ENCODE data around the gene WDR76.
A peak's percentile ranks its signal among the peaks of the same experiment; 100 is the strongest.
"Not testable (repeated sequence)": the region's sequence is repeated elsewhere in the genome, so short reads cannot be mapped to it uniquely, and the experiment has no call there.

WDR76 gene

DNA sequence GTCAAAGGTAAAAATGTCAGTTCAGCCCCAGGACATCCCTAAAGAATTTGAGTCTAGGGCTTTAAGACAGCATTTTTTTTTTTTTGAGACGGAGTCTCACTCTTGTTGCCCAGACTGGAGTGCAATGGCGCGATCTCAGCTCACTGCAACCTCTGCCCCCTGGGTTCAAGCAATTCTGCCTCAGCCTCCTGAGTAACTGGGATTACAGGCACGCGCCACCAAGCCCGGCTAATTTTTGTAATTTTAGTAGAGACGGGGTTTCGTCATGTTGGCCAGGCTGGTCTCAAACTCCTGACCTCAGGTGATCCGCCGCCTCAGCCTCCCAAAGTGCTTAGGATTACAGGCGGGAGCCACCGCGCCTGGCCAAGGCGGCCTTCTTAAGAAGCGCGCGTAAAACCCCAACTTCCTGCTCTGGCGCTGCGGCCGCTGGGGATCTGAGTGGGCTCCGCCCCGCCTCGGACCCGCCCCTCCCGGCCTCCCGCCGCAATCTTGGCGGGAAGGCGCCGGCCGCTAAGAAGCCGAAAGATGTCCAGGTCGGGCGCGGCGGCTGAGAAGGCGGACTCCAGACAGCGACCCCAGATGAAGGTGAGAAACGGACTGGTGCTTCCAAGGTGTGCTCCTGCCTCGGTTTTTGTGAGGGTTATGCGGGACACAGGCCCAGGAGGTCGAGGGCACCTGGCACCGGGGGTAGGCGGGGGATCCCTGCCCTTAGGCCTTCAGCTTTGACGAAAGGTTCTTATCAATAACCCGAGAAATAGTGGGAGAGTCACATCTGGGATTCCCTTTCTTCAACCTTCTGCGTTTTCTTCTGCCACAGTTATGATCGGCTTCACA lies at the start of gene WDR76:
WDR76 (plus strand) TSS at position 495 of the 834 bp plus-strand sequence; CDS start at position 526, 31 bp downstream.
- DNase-seq (ENCODE audit: low read depth in 2 of 2): peak; percentile 39 to 47

DNA sequence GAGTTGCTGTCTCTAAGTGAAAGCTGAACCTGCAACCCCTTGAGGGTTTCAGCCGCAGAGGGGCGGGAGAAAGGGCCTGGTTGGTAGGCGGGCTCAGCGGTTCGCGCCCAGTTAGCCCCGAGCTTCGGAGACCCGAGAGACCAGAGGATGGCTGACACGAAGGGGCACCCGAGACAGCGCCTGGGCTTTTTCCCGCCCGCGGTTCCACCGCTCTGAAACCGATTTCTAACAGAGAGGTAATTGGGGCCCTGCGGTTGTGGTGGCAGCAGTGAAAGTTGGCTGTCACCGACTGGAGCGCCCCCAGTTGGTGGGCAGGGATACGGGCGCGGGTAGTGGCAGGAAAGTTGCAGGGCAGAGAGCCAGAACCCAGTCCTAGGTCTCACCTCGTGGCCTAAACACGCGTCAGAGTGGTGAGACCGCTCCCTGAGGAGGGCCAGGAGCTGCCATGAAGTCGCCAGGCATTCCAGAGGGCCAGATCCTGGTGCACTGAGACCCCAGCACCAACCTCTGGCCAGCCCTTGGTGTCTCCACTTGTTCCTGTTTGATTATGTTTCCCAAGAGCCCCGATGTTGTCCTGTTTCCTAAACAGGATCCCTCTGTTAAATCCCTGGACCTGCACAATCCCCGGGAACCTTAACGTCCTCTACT lies 49.4 kb upstream of the WDR76 start:
- DNase-seq (ENCODE audit: low read depth in 2 of 2): peak; percentile 65 to 69

DNA sequence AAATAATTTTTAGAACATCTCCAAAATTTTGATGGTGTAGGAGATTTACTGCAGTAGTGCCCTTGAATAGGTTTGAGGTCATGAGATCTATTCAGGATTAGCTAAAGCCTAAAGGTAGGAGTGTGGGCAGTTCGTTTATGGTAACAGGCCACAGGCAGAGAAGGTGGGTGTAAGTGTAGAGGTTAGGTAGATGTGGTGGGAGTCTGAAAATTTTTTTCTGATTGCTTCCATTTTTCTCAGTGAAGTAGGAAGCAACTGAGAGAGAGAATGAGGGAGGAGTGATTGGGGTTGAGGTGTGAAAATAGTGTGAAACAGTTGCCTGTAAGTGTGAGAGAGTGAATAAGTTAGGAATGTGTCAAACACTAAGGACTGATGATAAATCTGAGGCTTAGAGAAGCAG lies 47.8 kb upstream of the WDR76 start:
- no peak for DNase-seq (ENCODE audit: low read depth in 2 of 2)

DNA sequence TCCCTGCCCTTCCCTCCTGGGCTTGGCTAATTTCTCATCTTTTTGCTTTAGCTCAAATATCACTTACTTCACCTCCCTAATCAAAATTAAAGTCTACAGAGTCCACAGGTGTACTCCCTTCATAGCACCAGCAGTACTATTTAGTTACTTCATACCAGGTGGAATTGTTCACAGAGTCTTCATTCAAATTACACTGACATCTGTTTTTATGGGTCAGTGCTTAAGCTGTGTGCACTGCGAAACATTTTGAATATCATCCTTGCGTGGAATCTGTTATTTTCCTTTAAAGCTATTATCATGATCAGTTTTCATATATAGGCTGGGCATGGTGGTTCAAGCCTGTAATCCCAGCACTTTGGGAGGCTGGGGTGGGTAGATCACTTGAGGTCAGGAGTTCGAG lies 37.4 kb upstream of the WDR76 start:
- no peak for DNase-seq (ENCODE audit: low read depth in 2 of 2)

DNA sequence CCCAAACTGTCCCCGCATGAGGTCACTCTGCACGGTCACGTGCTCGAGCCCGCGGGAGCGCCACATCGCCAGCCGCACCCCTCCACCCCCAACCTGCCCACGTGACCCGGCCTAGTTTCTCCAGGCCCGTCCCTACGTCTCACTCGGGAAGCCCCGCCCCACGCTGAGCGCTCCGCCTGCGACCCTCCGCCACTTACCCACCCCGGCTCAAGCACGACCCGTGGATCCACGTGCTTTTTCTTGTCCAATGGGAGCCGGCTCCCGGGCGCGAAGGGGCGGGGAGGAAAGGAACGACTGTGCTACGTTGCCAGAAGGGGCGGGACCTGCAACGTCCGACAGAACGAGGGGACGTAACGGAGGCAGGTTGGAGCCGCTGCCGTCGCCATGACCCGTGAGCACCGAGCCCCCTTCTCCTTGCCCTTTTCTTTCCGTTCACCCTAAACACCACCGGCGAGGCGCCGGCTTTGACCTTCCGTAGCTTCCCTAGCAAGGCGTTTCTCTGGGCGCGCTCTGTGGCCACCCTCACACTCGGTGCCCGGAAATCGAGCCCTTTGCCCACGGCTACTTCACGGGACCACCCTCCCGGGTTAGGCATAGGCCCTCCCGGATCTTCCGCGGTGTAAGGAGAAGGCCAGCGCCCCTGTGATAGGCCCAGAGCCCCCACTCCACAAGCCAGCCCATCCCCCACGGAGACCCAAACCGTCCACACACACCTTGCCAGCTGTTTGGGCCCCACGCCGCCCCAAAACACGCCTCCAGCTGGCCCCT lies 34.6 kb upstream of the WDR76 start, which contains the start of gene SERF2:
SERF2 (plus strand) TSS at position 328 of the 768 bp plus-strand sequence; CDS start at position 385, 57 bp downstream.
- DNase-seq (ENCODE audit: low read depth in 2 of 2): peak; percentile 99 to 100

DNA sequence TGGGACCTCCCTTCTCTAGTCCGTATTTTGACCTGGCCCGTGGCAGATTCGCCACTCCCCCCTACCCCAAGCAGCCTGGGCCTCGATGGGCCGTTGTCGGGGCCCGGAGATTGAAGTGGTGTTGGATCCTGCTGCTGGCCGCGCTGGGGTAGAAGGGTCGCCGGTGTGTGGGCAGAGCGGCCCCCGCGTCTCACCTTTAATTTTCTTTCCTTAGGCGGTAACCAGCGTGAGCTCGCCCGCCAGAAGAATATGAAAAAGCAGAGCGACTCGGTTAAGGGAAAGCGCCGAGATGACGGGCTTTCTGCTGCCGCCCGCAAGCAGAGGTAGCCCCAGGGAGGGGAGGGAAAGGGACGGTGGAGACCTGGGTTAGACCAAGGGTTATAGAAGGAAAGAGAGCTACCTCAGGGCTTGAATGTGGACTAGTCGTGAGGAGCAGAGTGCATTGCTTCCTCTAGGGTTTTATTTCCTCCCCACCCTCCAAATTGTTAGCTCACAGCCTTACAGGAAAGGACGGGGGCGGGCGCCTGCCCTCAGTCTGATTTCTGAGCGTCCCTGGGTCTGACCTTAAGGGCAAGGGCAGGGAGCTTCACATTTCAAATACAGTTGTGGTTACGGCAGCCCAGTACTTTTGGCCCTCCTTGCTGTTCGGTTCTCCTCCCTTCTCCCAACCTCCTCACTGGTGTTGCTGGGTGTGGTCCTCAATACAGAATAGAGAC lies 33.9 kb upstream of the WDR76 start:
- peak in 1 of 2 donors; percentile 24 for DNase-seq (ENCODE audit: low read depth in 2 of 2)

DNA sequence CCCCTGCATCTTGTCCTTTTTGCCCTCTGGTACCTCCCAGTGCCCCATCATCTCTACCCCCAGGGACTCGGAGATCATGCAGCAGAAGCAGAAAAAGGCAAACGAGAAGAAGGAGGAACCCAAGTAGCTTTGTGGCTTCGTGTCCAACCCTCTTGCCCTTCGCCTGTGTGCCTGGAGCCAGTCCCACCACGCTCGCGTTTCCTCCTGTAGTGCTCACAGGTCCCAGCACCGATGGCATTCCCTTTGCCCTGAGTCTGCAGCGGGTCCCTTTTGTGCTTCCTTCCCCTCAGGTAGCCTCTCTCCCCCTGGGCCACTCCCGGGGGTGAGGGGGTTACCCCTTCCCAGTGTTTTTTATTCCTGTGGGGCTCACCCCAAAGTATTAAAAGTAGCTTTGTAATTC lies 33.2 kb upstream of the WDR76 start:
- no peak for DNase-seq (ENCODE audit: low read depth in 2 of 2)

DNA sequence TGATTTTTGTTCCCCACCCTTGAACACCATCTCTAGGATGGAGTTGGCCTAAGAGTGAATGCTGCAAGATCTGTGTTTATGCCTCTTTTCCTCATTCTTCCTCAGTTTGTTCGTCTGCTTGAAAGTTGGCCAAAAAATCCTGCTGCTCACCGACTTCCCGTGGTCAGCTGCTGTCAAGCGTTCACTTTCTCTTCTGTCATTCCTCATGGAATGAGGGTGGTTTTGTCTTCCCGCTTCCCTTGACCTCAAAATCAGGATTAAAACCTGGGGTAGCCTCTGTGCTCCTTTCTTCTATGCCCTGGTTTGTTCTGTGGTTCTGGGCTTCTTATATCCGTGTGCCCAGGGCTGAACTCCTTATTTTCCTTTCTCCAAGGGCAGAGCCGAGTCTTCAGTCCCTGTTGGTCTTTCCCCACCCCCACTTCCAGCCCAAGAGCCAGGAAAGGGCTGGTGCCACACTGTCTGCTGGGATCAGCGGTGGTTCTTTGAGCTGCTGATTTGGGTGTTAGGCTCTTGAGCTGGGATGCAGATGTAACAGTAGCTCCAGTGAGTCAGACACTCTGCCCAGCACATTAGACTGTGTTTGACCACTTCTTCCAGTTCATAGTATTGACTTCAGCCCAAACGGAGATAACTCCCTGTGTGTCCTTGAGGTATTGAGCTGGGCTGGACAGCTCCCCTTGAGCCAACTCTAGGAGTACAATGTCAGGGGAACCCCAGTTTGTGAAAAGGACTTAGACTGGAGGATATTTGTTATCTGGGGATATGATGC lies 32.3 kb upstream of the WDR76 start:
- no peak for DNase-seq (ENCODE audit: low read depth in 2 of 2)

DNA sequence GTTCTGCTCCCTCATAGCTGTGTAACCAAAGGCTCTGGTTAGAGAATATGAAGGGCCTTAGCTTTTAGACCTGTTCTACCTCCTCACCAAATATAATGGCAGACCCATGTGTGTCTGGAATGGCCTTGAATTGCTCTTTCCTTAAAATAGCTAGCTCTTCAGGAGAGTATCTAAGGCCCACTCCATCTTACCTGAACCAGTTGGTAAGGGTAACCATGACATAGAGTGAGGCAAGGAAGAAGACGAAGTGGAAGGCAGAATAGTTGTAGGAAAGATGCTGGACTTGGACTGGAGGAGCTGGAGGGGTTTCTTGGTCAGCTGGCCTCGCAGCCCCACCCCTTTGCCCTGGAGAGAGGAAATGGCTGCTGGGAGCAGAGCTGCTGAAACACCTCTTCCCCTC lies 31.6 kb upstream of the WDR76 start:
- no peak for DNase-seq (ENCODE audit: low read depth in 2 of 2)

DNA sequence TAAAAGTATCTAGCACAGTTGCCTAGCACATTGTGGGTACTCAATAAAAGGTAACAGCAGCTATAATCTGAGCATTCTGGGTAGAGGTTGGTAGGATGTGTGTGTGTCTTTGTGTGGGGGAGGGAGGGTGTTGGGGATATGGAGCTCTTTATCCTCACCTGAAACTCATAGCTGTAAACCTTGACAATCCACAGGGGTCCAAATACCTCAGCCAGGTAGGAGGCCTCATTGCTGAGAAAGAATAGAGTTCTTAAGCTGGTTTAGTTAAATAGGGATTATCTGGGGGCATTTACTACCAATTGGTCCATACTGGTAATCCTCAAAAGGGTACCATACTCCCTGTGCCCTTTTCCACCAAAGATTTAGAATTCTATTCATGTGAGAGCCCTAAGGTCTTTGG lies 30.8 kb upstream of the WDR76 start:
- DNase-seq (ENCODE audit: low read depth in 2 of 2): no peak

DNA sequence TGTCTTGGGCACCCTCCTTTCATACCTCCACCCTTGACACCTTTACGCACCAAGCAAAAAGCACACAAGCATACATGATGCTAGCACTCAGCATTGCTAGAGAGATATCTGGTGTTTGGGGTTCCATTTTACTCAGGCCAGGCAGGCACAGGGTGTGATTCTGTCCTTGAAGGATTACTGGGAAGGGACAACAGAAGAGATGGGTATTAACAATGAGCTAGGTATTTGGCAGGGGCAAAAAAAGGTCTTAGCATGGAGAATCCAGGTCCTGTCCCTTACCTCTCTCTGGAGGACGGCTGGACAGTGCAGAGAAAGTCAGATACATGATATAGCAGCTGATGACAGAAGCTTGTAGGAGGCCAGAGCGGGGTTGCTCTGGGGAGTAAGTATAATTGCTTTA lies 30.2 kb upstream of the WDR76 start:
- DNase-seq (ENCODE audit: low read depth in 2 of 2): no peak

DNA sequence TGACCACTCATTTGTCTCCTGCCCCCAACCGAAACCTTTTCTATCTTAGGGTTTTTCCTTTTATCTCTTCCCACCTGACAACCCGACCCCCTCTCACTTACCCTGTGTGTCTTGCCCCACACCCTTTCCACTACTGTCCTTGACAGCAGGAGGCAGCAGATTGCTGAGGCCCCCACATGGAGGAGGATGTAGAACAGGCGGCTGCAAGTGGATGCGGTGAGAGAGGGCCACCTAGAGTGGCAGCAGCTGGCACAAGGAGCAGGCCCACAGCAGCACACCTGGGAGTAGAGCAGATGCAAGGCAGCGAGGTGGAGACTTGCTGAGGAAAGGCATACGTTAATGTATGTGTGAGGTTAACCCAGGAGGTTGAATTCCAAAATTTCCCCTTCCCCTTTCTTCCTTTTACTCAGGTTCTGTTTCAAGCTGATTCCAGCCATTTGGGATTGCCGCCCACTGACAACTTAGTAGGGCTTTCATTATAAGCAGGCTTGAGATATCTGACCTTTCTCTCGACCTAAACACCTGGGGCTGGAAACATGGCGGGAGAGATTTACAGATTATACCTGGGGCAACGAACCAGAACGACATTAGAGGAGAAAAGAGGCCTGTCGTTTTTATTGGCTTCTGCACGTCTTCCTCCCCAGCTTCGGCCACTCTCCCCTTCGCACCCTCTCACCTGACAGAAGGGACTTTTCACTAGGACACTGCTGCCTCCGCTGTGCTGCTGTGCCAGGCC lies 27.4 kb upstream of the WDR76 start:
- no peak for DNase-seq (ENCODE audit: low read depth in 2 of 2)

DNA sequence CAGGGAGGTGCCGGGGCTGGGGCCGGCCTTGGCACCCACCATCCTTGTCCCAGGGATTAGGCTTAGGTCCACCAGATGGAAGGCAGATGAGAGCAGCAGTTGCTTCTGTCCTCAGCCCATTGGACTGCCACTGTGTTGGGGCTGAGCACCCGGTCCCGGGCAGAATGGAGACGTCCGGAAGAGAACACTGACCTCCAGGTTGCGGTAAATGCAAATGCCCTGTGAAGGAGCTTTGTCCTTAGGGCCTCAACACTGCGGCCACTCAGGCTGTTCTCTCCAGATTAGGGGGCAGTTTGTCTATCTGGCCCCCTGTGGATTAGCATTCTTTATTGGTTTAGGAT lies 26.9 kb upstream of the WDR76 start, which contains the start of gene SERINC4:
SERINC4 (minus strand) TSS at position 276 of the 341 bp plus-strand sequence; CDS start at position 42, 234 bp downstream.
- DNase-seq (ENCODE audit: low read depth in 2 of 2): no peak

DNA sequence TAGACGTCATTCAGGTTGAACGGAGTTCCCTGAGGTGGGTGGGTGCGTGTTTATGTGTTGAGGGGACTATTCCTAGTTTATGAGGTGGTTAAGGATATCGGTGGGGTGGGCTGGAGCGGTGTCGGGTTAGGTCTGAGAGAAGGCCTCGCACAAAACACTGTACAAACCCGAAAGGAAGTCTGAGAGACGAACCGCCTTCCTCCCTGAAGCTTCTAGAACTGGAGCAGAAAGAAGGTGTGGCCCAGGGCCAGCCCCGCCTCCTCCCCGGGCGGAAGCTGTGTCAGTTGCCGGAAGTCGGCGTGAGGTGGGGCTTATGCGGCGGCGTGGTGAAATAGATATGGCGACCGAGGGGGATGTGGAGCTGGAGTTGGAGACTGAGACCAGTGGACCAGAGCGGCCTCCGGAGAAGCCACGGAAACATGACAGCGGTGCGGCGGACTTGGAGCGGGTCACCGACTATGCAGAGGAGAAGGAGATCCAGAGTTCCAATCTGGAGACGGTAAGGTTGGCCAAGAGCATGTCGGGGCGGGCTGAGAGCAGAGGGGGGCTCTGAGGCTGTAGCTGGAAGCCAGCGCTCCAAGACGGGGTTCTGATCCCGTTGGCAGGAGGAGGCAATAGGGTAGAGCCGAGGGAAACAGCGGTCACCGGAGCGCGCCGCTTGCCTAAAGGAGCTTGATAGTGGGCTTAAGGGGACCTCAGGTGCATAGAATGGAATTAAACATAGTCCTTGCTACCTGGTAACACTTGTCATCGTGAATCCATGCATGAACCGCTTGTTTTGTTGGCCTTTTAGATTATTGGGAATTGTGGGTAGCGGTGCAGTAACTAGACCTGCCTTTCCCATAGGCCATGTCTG lies 26.3 kb upstream of the WDR76 start, which contains the start of gene HYPK:
HYPK (plus strand) TSS at position 314 of the 856 bp plus-strand sequence; CDS start at position 338, 24 bp downstream.
- peak; percentile 84 to 85 for DNase-seq (ENCODE audit: low read depth in 2 of 2)

DNA sequence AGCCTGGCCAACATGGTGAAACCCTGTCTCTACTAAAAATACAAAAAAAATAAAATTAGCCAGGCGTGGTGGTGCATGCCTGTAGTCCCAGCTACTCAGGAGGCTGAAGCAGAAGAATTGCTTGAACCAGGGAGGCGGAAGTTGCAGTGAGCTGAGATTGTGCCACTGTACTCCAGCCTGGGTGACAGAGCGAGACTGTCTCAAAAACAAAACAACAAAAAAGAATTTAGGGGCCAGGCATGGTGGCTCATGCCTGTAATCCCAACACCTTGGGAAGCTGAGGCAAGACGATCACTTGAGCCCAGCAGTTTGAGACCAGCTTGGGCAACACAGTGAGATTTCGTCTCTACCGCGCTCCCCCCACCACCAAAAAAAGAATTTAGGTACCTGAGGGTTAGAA lies 24.1 kb upstream of the WDR76 start:
- DNase-seq (ENCODE audit: low read depth in 2 of 2): not testable (repeated sequence)

DNA sequence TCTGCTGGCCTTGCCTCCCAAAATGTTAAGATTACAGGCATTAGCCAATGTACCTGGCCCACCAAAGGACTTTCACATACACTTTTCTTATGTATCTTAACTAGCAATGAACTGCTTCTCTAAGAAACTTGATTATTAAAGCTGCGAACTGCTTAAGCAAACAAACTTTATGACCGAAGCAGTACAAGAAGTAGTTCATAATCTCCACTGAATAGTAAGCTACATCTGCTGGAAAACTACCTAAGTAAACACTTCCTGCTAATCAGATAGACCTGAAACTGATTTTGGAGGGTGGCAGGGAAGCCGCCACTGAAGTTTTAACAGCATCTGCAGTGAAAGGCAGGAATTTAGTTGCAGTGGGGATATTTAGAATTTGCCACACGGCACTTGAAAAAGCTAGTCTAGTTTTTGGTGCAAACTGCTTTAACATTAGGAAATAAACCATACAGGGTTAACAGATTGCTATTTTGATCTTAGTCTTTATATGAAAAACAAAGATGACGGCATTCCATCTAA lies 18.3 kb upstream of the WDR76 start:
- DNase-seq (ENCODE audit: low read depth in 2 of 2): no peak

DNA sequence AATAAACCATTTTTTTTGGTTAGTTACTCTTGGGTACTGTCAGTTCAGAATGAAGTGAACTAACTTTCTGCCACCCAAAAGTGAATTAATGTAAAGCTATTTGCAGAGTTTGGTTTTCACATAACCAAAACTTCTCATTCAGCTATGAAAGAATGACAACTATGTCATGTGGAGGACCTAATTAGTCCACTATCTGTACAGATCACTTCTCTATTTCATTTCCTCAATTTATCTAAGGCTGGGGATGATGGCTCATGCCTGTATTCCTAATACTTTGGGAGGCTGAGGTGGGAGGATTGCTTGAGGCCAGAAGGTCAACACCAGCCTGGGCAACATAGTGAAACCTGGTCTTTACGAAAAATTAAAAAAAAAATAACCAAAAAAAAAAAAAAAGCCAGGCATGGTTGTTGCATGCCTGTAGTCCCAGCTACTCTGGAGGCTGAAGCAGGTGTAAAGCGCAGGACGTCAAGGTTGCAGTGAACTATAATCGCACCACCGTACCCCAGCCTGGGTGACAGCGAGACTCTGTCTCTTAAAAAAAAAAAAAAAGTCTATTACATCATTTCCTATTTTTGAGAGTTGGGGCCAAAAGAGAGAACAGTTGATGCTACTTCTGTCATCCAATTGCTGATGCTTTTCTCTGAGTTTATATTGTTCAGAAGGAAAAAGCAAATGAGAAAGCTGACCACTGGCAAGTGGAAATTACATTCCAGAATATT lies 17.7 kb upstream of the WDR76 start:
- DNase-seq (ENCODE audit: low read depth in 2 of 2): no peak

DNA sequence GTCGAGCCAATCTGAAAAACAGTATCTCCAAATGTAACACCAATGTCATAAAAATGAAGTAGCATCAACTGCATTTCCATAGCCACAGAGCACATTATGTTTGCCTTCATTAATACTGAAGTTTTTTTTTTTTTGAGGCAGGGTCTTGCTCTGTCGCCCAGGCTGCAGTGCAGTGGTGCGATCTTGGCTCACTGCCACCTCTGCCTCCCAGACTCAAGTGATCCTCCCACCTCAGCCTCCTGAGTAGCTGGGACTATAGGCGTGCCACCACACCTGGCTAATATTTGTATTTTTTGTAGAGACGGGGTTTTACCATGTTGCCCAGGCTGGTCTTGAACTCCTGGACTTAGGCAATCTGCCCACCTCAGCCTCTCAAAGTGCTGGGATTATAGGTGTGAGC lies 11.7 kb upstream of the WDR76 start:
- DNase-seq (ENCODE audit: low read depth in 2 of 2): not testable (repeated sequence)
